A549 (cell line): ENCODE data around the gene ZNF326. TPM values are rescaled to one million over a fixed set of nuclear protein-coding genes. Genes with fewer than 3 reads are reported as not detected.
A peak's percentile ranks its signal among the peaks of the same experiment; 100 is the strongest.
"Not testable (repeated sequence)": the region's sequence is repeated elsewhere in the genome, so short reads cannot be mapped to it uniquely, and the experiment has no call there.

Source experiments
- ATAC-seq, 2 experiments: fragments of 200-7000 bp in 1 of 2; fragments of >200 bp in 1 of 2; cut with Nextera tagmentation in 1 of 2; cut with Tn5 transposase in 1 of 2; 3 replicates each; pipeline versions ENCODE4 v1.8.0 to v1.9.1; 2018 to 2020; ENCODE audit warnings: mild to moderate bottlenecking in 1 of 2, moderate library complexity in 1 of 2
- CTCF ChIA-PET: fragments of 300-600 bp; sonication (Branson Sonifier 250); formaldehyde crosslinking; extraction: SDS; loops from one replicate; lab custom pipeline; 2021; ENCODE audit warnings: antibody characterized with exemption, inconsistent platforms; lab: Yijun Ruan, JAX
- POLR2A ChIA-PET: fragments of 350-600 bp; formaldehyde crosslinking; extraction: SDS; loops from one replicate; lab custom pipeline; 2021; ENCODE audit warnings: antibody characterized with exemption, inconsistent platforms; lab: Yijun Ruan, JAX
- DNase-seq, 2 experiments: peaks; one replicate each; pipeline versions ENCODE4 v3.0.0 to v3.0.0-alpha.2; 2011 to 2016; ENCODE audit warnings: low read depth in 1 of 2, low spot score in 1 of 2
- FAIRE-seq: peaks from 2 replicates; lab custom pipeline; 2011; peaks lifted over from hg19 to GRCh38; lab: Jason Lieb, UNC
- H3K27ac ChIP-seq, 2 experiments: fragments of >200 bp; sonication (Bioruptor Twin); formaldehyde crosslinking; 3 replicates each; pipeline ENCODE4 v1.5.1; 2016 to 2017
- H3K4me1 ChIP-seq: fragments of >200 bp; sonication (Bioruptor Twin); formaldehyde crosslinking; 3 replicates; pipeline ENCODE4 v1.6.1; 2016
- H3K4me2 ChIP-seq: fragments of >200 bp; sonication (Bioruptor Twin); formaldehyde crosslinking; 3 replicates; pipeline ENCODE4 v1.6.1; 2016
- H3K4me3 ChIP-seq: fragments of >200 bp; sonication (Bioruptor Twin); formaldehyde crosslinking; 3 replicates; pipeline ENCODE4 v1.5.1; 2016
- H3K9me3 ChIP-seq: fragments of >200 bp; sonication (Bioruptor Twin); formaldehyde crosslinking; 3 replicates; pipeline ENCODE4 v1.6.1; 2016
- CBX2 ChIP-seq: fragments of 200-600 bp; sonication (generic); IDR thresholded peaks from 2 replicates; pipeline ENCODE4 v1.6.1; 2016; ENCODE audit warnings: low read depth, mild to moderate bottlenecking, borderline replicate concordance
- CEBPB ChIP-seq, 2 experiments: fragments of >200 bp in 1 of 2; sonication (Bioruptor Twin) in 1 of 2; formaldehyde crosslinking in 1 of 2; IDR thresholded peaks; 2 replicates each; pipeline ENCODE4 v1.6.1; 2012 to 2016
- CHD4 ChIP-seq: fragments of 200-600 bp; sonication (generic); IDR thresholded peaks from 2 replicates; pipeline ENCODE4 v1.6.1; 2016; ENCODE audit warnings: antibody characterized with exemption, mild to moderate bottlenecking, borderline replicate concordance
- EHF ChIP-seq: fragments of 250-450 bp; sonication (Bioruptor Pico); IDR thresholded peaks from 2 replicates; pipeline ENCODE4 v1.5.0; 2020; ENCODE audit warnings: mild to moderate bottlenecking
- EHMT2 ChIP-seq: fragments of 200-600 bp; sonication (generic); IDR thresholded peaks from 2 replicates; pipeline ENCODE4 v1.6.1; 2016; ENCODE audit warnings: antibody characterized with exemption, low read depth, mild to moderate bottlenecking, moderate library complexity
- ESRRA ChIP-seq: fragments of 150-350 bp; IDR thresholded peaks from 2 replicates; pipeline ENCODE4 v1.6.1; 2014; ENCODE audit warnings: mild to moderate bottlenecking, low read length, borderline replicate concordance
- FOSL2 ChIP-seq, 2 experiments: fragments of 450-650 bp in 1 of 2; fragments of >200 bp in 1 of 2; sonication (Bioruptor Twin) in 1 of 2; formaldehyde crosslinking; IDR thresholded peaks; 2 replicates each; pipeline versions ENCODE4 v1.5.0 to v1.6.1; 2016 to 2020; ENCODE audit warnings: mild to moderate bottlenecking in 1 of 2, moderate library complexity in 1 of 2
- GATA3 ChIP-seq: IDR thresholded peaks from 2 replicates; pipeline ENCODE4 v1.6.1; 2012; ENCODE audit warnings: borderline replicate concordance
- HDAC2 ChIP-seq: fragments of 200-600 bp; sonication (generic); IDR thresholded peaks from 2 replicates; pipeline ENCODE4 v1.6.1; 2016
- HOXB13 ChIP-seq: fragments of 250-450 bp; sonication (Bioruptor Pico); IDR thresholded peaks from 2 replicates; pipeline ENCODE4 v1.5.0; 2020; ENCODE audit warnings: low read depth, mild to moderate bottlenecking, moderate library complexity
- HOXB5 ChIP-seq: fragments of 250-450 bp; sonication (Bioruptor Pico); IDR thresholded peaks from 2 replicates; pipeline ENCODE4 v1.5.0; 2020; ENCODE audit warnings: mild to moderate bottlenecking, moderate library complexity
- KDM5A ChIP-seq: fragments of 200-600 bp; sonication (generic); IDR thresholded peaks from 2 replicates; pipeline ENCODE4 v1.6.1; 2016; ENCODE audit warnings: antibody characterized with exemption, mild to moderate bottlenecking
- MAZ ChIP-seq: fragments of 150-350 bp; IDR thresholded peaks from 2 replicates; pipeline ENCODE4 v1.6.1; 2014; ENCODE audit warnings: antibody characterized with exemption, low read depth, low read length, borderline replicate concordance
- MYC ChIP-seq: IDR thresholded peaks from 2 replicates; pipeline ENCODE4 v1.6.1; 2012; ENCODE audit warnings: mild to moderate bottlenecking, inconsistent platforms, low read length, improper control_type of control experiment, borderline replicate concordance
- NFE2L2 ChIP-seq: fragments of 150-350 bp; conservative IDR thresholded peaks from 2 replicates; pipeline ENCODE4 v1.6.1; 2014; ENCODE audit warnings: low read length
- NPAS2 ChIP-seq: fragments of 250-450 bp; sonication (Bioruptor Pico); IDR thresholded peaks from 2 replicates; pipeline ENCODE4 v1.8.0; 2022; ENCODE audit warnings: mild to moderate bottlenecking, moderate library complexity, borderline replicate concordance
- NR3C1 ChIP-seq: fragments of >200 bp; sonication (Bioruptor Twin); formaldehyde crosslinking; IDR thresholded peaks from 3 replicates; pipeline ENCODE4 v1.6.1; 2017
- POLR2AphosphoS2 ChIP-seq: conservative IDR thresholded peaks from 2 replicates; pipeline ENCODE4 v1.6.1; 2012; ENCODE audit warnings: low read length, improper control_type of control experiment, inconsistent platforms
- RAD21 ChIP-seq, 2 experiments: fragments of >200 bp in 1 of 2; sonication (Bioruptor Twin) in 1 of 2; formaldehyde crosslinking in 1 of 2; IDR thresholded peaks in 1 of 2; conservative IDR thresholded peaks in 1 of 2; 2 replicates in 1 of 2; 3 replicates in 1 of 2; pipeline ENCODE4 v1.6.1; 2012 to 2018; ENCODE audit warnings: inconsistent platforms in 1 of 2
- RNF2 ChIP-seq: fragments of 200-600 bp; sonication (generic); IDR thresholded peaks from 2 replicates; pipeline ENCODE4 v1.6.1; 2016; ENCODE audit warnings: low read depth, mild to moderate bottlenecking, antibody characterized with exemption, moderate library complexity, borderline replicate concordance
- SREBF2 ChIP-seq: fragments of 450-650 bp; IDR thresholded peaks from 2 replicates; pipeline ENCODE4 v1.6.1; 2014; ENCODE audit warnings: mild to moderate bottlenecking, moderate library complexity
- ZC3H11A ChIP-seq: fragments of 450-650 bp; IDR thresholded peaks from 2 replicates; pipeline ENCODE4 v1.6.1; 2014; ENCODE audit warnings: antibody characterized with exemption, mild to moderate bottlenecking
- WGBS: methylation state at CpG from one replicate; pipeline ENCODE4 v1.1.6; 2017; ENCODE audit errors: missing lambda C conversion rate; 5-methylcytosine and 5-hydroxymethylcytosine counted together
- polyA plus RNA-seq, 4 experiments: library from polyadenylated mRNA; depleted of rRNA in 3 of 4; stranded (reverse); fragments of >200 nt; fragmentation: RNase III in 1 of 4; extraction: RNeasy Plus Mini Kit Qiagen cat#74134 plus additional on column Dnase treatment in 1 of 4; gene quantifications; 2 replicates in 3 of 4; 3 replicates in 1 of 4; pipeline ENCODE4 v1.2.3, GENCODE V29; 2011 to 2017
- TF ChIP-seq, protein P1 (sequence below): fragments of 250-450 bp; sonication (Bioruptor Pico); IDR thresholded peaks from 2 replicates; pipeline ENCODE4 v1.5.0; 2020; ENCODE audit warnings: low read depth, mild to moderate bottlenecking, moderate library complexity
- TF ChIP-seq, protein P2 (sequence below): IDR thresholded peaks from 2 replicates; pipeline ENCODE4 v1.6.1; 2012
- TF ChIP-seq, protein P3 (sequence below): fragments of >200 bp; sonication (Bioruptor Twin); formaldehyde crosslinking; IDR thresholded peaks from 3 replicates; pipeline ENCODE4 v1.5.1; 2016
- TF ChIP-seq, protein P4 (sequence below): fragments of 200-600 bp; sonication (generic); IDR thresholded peaks from 2 replicates; pipeline ENCODE4 v1.6.1; 2016; ENCODE audit warnings: antibody characterized with exemption, mild to moderate bottlenecking, moderate library complexity
- TF ChIP-seq, protein P5 (sequence below): fragments of 450-650 bp; IDR thresholded peaks from 2 replicates; pipeline ENCODE4 v1.6.1; 2014; ENCODE audit warnings: antibody characterized with exemption

ZNF326 gene
- polyA plus RNA-seq, 2 of the 4 experiments (the other 2 are of a cell fraction) = 32.3 to 47.8 TPM

DNA sequence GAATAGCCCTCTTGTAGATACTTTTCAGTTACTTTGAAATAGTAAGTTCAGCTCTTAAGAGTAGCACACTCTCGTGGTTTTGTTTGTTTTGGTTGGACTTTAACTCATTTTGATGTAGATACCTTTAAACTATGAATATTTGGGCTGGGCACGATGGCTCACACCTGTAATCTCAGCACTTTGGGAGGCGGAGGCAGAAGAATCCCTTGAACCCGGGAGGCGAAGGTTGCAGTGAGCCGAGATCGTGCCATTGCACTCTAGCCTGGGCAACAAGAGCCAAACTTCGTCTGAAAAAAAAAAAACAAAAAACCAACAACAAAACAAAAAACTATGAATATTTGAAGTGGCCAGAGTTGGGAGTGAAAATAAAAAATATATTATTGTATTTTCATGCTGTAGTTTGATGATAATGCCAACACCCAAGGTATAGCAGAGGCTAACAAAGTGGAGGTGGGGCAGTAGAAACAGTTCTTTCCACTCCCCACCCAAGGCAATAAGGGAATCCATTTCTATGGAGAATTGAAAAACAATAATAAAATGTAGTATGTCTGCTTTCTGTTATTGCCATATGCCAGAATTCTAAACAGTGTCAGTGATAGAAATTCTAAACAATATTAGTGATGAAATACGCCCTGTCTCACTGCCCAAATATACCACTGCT is 1.7 kb downstream of the ZNF326 start:
- Histone ChIP-seq H3K4me2 (peak overlapping the region; percentile 92), H3K4me3 (peak overlapping the region; percentile 72), H3K9me3 (no peaks in the 10 kb centered on the region), H3K4me1 (peaks cover 54% of the 10 kb centered on the region), H3K27ac (peak overlapping the region; percentile 92 to 95; a peak in 5 of 6 replicates)
- ATAC-seq = no peak
- ChIA-PET CTCF (no interaction called here), POLR2A (no interaction called here)
- 25% methylated on average over 9 of the region's 9 CpGs for WGBS
- no peak for DNase-seq
- no peak for FAIRE-seq
- TF ChIP-seq HDAC2 (no peak), NFE2L2 (no peak), CBX2 (no peak), CEBPB (IDR thresholded peaks at IDR 0.05) (no peak), POLR2AphosphoS2 (no peak), FOSL2 (IDR thresholded peaks at IDR 0.05) (no peak), FOSL2 (CRISPR knock-in tag; IDR thresholded peaks at IDR 0.05) (no peak), ESRRA (no peak), KDM5A (no peak), NR3C1 (no peak), RAD21 (conservative IDR thresholded peaks at IDR 0.05 in 1 of 2, IDR thresholded peaks at IDR 0.05 in 1 of 2) (no peak), HOXB5 (CRISPR knock-in tag) (no peak), MAZ (no peak), EHMT2 (no peak), NPAS2 (CRISPR knock-in tag) (no peak), SREBF2 (no peak), RNF2 (no peak), ZC3H11A (no peak)

DNA sequence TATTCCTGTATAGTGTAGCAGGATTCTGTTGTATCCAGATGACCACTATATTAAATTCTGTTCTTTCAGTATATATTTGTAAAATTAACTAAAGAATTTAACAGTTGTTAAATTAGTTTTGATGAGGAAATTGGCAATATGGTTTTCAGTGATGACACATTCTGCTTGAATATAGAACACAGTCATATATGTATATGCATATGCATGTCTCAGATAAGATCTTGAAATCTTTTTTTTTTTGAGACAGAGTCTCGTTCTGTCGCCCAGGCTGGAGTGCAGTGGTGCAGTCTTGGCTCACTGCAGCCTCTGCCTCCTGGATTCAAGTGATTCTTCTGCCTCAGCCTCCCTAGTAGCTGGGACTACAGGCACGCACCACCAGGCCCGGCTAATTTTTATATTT is 2.2 kb downstream of the ZNF326 start:
- WGBS = 88% methylated on average over 4 of the region's 4 CpGs
- POLR2A ChIA-PET, CTCF ChIA-PET, ATAC-seq, H3K27ac ChIP-seq, FAIRE-seq, DNase-seq, H3K9me3 ChIP-seq: not testable (repeated sequence)
- H3K4me1 ChIP-seq = peaks cover 48% of the 10 kb centered on the region
- H3K4me3 ChIP-seq = peak overlapping the region; percentile 72; the same call in 2 of the 3 replicates
- peak overlapping the region; percentile 92 for H3K4me2 ChIP-seq

DNA sequence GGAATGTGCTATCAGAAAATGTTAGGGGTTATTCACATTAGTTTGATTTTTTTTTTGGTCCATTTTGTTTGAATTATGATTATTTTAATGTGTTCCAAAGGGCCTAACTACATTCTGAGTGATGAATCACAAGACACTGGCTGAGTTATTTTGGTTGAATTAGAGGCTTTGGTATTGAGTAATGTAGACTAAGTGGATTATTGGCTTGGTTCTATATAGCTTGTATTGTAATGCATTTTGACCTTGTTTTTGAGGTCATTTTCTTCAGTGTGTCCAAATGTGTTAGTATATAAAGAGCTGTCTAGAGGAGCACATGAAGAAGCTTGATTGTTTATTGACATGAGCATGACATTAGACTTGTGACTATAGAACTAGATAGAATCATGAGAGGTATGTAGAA is 3.4 kb downstream of the ZNF326 start:
- CTCF ChIA-PET = interaction anchor here (1.4 kb wide), 1 partner anchor 11 kb away, joined by 5 read pairs; no protein-coding TSS in a partner anchor
- POLR2A ChIA-PET = interaction anchor here (1.0 kb wide), 1 partner anchor 20 kb away, joined by 3 read pairs; no protein-coding TSS in a partner anchor
- no peak for FAIRE-seq
- TF ChIP-seq NR3C1 (no peak), MYC (no peak), MAZ (no peak), EHF (CRISPR knock-in tag) (no peak), GATA3 (no peak), HOXB13 (CRISPR knock-in tag) (no peak), CHD4 (no peak)
- TF ChIP-seq, protein P1, sequence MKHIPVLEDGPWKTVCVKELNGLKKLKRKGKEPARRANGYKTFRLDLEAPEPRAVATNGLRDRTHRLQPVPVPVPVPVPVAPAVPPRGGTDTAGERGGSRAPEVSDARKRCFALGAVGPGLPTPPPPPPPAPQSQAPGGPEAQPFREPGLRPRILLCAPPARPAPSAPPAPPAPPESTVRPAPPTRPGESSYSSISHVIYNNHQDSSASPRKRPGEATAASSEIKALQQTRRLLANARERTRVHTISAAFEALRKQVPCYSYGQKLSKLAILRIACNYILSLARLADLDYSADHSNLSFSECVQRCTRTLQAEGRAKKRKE = no peak
- TF ChIP-seq, protein P2, sequence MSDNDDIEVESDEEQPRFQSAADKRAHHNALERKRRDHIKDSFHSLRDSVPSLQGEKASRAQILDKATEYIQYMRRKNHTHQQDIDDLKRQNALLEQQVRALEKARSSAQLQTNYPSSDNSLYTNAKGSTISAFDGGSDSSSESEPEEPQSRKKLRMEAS = no peak
- TF ChIP-seq, protein P3, sequence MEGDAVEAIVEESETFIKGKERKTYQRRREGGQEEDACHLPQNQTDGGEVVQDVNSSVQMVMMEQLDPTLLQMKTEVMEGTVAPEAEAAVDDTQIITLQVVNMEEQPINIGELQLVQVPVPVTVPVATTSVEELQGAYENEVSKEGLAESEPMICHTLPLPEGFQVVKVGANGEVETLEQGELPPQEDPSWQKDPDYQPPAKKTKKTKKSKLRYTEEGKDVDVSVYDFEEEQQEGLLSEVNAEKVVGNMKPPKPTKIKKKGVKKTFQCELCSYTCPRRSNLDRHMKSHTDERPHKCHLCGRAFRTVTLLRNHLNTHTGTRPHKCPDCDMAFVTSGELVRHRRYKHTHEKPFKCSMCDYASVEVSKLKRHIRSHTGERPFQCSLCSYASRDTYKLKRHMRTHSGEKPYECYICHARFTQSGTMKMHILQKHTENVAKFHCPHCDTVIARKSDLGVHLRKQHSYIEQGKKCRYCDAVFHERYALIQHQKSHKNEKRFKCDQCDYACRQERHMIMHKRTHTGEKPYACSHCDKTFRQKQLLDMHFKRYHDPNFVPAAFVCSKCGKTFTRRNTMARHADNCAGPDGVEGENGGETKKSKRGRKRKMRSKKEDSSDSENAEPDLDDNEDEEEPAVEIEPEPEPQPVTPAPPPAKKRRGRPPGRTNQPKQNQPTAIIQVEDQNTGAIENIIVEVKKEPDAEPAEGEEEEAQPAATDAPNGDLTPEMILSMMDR = no peak
- TF ChIP-seq, protein P4, sequence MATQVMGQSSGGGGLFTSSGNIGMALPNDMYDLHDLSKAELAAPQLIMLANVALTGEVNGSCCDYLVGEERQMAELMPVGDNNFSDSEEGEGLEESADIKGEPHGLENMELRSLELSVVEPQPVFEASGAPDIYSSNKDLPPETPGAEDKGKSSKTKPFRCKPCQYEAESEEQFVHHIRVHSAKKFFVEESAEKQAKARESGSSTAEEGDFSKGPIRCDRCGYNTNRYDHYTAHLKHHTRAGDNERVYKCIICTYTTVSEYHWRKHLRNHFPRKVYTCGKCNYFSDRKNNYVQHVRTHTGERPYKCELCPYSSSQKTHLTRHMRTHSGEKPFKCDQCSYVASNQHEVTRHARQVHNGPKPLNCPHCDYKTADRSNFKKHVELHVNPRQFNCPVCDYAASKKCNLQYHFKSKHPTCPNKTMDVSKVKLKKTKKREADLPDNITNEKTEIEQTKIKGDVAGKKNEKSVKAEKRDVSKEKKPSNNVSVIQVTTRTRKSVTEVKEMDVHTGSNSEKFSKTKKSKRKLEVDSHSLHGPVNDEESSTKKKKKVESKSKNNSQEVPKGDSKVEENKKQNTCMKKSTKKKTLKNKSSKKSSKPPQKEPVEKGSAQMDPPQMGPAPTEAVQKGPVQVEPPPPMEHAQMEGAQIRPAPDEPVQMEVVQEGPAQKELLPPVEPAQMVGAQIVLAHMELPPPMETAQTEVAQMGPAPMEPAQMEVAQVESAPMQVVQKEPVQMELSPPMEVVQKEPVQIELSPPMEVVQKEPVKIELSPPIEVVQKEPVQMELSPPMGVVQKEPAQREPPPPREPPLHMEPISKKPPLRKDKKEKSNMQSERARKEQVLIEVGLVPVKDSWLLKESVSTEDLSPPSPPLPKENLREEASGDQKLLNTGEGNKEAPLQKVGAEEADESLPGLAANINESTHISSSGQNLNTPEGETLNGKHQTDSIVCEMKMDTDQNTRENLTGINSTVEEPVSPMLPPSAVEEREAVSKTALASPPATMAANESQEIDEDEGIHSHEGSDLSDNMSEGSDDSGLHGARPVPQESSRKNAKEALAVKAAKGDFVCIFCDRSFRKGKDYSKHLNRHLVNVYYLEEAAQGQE = no peak
- TF ChIP-seq, protein P5, sequence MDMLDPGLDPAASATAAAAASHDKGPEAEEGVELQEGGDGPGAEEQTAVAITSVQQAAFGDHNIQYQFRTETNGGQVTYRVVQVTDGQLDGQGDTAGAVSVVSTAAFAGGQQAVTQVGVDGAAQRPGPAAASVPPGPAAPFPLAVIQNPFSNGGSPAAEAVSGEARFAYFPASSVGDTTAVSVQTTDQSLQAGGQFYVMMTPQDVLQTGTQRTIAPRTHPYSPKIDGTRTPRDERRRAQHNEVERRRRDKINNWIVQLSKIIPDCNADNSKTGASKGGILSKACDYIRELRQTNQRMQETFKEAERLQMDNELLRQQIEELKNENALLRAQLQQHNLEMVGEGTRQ = no peak

More for the DNA sequence above, 3.4 kb downstream of the ZNF326 start:
- Histone ChIP-seq H3K4me3 (0 out of 3 replicates have a peak overlapping the region, but pooled peaks have one; percentile 15), H3K9me3 (no peaks in the 10 kb centered on the region), H3K27ac (no peak overlapping the region), H3K4me2 (peak overlapping the region; percentile 92), H3K4me1 (peaks cover 47% of the 10 kb centered on the region)
- ATAC-seq = no peak
- DNase-seq = no peak
